Brain microvascular endothelial cell (primary cell): ENCODE measurements around the gene BEGAIN.
A peak's percentile ranks its signal among the peaks of the same experiment; 100 is the strongest.
"Not testable (repeated sequence)": the region's sequence is repeated elsewhere in the genome, so short reads cannot be mapped to it uniquely, and the experiment has no call there.

Experiments used
- DNase-seq: peaks from one replicate; pipeline ENCODE4 v3.0.0-alpha.2; 2020
- H3K27ac ChIP-seq: fragments of 250-450 bp; sonication (Bioruptor Pico); 2 replicates; pipeline ENCODE4 v1.5.1; 2020; ENCODE audit warnings: mild to moderate bottlenecking, moderate library complexity
- H3K27me3 ChIP-seq: fragments of 250-450 bp; sonication (Bioruptor Pico); replicated peaks from 2 replicates; pipeline ENCODE4 v1.5.1; 2020; ENCODE audit warnings: mild to moderate bottlenecking
- H3K36me3 ChIP-seq: fragments of 250-450 bp; sonication (Bioruptor Pico); replicated peaks from 2 replicates; pipeline ENCODE4 v1.5.1; 2020; ENCODE audit warnings: mild to moderate bottlenecking
- H3K4me3 ChIP-seq: 2 replicates; pipeline ENCODE4 v1.5.1; 2011; ENCODE audit warnings: low read depth, mild to moderate bottlenecking, control low read depth, low read length, moderate library complexity
- in situ Hi-C: cut with HindIII; loops from 2 replicates; pipeline ENCODE4 v1.10.0; 2017; ENCODE audit warnings: low sequenced_read_pairs, low pct_ligation_motif_present
- TF ChIP-seq, protein P1 (sequence below): IDR thresholded peaks from 2 replicates; pipeline ENCODE4 v1.5.1; 2011; ENCODE audit warnings: low read depth, mild to moderate bottlenecking, moderate library complexity, low read length, control low read depth, inconsistent platforms; ENCODE audit errors: missing control alignments

The BEGAIN gene

DNA sequence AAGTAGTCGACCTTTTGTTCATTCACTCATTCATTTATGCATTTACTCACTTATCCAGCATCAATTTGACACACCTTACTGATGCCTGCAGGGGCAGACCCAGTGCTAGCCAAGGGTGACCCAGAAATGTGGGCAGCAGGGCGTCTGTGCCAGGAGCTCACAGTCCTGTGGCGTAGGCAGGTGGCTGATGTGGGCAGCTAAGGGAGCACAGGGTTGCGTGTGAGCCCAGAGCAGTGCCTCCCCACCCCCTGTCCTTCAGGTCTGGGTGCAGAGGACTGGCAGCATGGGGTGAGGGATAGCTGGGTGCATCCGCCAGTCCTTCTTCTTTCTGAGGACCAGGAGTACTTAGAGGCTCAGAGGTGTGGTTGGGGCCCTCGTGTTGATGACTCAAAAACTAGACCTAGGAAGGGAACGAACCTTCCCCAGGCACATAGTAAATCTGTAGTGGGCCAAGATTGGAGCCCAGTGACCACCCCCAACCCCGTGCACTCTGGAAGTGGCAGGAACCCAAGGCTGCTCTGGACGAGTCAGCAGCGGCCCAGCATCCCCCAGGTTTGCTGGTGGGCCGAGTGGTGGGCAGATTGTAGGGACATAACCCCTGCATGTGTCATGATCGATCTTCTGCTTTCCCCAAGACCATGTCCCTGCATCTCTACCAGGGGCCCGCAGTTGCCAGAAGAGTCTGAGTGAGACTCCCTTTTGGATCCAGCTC, 63.9 kb downstream of the BEGAIN start:
- DNase-seq, result no peak
- Histone ChIP-seq H3K4me3 (no peak overlapping the region), H3K36me3 (peaks cover 3% of the 10 kb centered on the region), H3K27ac (no peak overlapping the region), H3K27me3 (no peaks in the 10 kb centered on the region)
- TF ChIP-seq, protein P1, sequence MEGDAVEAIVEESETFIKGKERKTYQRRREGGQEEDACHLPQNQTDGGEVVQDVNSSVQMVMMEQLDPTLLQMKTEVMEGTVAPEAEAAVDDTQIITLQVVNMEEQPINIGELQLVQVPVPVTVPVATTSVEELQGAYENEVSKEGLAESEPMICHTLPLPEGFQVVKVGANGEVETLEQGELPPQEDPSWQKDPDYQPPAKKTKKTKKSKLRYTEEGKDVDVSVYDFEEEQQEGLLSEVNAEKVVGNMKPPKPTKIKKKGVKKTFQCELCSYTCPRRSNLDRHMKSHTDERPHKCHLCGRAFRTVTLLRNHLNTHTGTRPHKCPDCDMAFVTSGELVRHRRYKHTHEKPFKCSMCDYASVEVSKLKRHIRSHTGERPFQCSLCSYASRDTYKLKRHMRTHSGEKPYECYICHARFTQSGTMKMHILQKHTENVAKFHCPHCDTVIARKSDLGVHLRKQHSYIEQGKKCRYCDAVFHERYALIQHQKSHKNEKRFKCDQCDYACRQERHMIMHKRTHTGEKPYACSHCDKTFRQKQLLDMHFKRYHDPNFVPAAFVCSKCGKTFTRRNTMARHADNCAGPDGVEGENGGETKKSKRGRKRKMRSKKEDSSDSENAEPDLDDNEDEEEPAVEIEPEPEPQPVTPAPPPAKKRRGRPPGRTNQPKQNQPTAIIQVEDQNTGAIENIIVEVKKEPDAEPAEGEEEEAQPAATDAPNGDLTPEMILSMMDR, result no peak
- in situ Hi-C loops, result no loop called here

DNA sequence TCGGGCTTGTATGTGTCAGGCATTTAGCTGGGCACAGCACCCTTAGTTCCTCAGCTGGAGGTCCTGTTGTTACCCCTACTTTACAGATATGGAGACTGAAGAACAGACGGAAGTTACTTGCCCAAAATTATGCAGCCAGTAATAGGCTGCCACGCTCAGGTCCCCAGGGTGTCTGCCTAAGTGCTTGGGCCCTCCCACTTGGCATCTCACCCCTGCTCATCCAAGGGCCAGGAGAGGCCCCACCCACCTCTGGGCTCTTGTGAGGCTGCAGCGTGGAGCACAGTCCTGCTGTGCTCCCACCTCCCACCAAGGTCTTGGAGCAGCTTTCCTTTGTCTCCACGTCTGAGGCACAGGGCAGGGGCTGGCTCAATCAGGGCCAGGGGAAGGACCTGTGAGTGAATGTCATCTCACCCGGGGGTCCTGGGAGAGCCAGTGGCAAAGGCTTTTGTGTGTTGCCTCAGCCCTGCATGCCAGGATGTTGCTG, 64.6 kb downstream of the BEGAIN start:
- no peak overlapping the region for H3K27ac ChIP-seq
- in situ Hi-C loops, result no loop called here
- H3K27me3 ChIP-seq, result no peaks in the 10 kb centered on the region
- H3K36me3 ChIP-seq, result peaks cover 3% of the 10 kb centered on the region
- H3K4me3 ChIP-seq, result no peak overlapping the region
- DNase-seq, result no peak
- TF ChIP-seq, protein P1, result no peak

GRCh38 chr14:100506053-100506452, 81.2 kb downstream of the BEGAIN start:
- in situ Hi-C loops, H3K4me3 ChIP-seq, H3K36me3 ChIP-seq, H3K27me3 ChIP-seq, H3K27ac ChIP-seq, DNase-seq: not testable (repeated sequence)

DNA sequence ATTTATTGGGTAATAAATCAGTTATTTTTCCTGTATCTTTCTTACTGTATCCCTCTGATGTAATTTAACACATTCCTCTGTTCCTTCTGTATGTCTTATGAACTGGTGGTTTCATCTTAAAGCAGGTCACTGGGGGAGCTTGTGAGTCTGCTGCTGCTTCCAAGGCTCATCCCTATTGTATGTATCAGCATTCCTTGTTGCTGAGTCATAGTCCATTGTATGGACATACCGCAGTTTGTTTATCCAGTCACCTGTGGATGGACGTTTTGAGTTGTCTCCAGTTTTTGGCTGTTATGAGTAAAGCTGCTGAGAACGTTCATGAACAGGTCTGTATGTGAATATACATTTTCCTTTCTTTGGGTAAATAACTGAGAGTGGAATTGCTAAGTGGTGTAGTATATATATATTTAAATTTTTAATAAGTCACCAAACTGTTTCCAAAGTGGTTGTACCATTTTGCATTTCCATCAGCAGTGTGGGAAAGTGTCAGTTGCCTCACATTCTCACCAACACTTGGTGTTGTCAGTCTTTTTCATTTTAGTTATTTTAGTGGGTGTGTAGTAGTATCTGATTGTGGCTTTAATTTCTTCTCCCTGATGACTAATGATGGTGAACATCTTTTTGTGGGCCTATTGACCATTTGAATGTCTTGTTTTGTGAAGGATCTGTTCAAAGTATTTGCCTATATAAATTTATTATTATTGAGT, 82.7 kb downstream of the BEGAIN start:
- Histone ChIP-seq H3K27ac (no peak overlapping the region), H3K4me3 (no peak overlapping the region), H3K36me3 (no peaks in the 10 kb centered on the region), H3K27me3 (no peaks in the 10 kb centered on the region)
- DNase-seq, result peak; percentile 18
- in situ Hi-C loops, result no loop called here
- TF ChIP-seq, protein P1, result no peak

GRCh38 chr14:100503251-100503650, 84.0 kb downstream of the BEGAIN start:
- Histone ChIP-seq H3K27me3 (no peaks in the 10 kb centered on the region), H3K4me3 (no peak overlapping the region), H3K36me3 (no peaks in the 10 kb centered on the region), H3K27ac (no peak overlapping the region)
- TF ChIP-seq, protein P1, result no peak
- in situ Hi-C loops, result no loop called here
- no peak for DNase-seq

- TF ChIP-seq, protein P1, result no peak
- DNase-seq, result no peak
Measured at GRCh38 chr14:100502622-100503220, 84.5 kb downstream of the BEGAIN start.

More at GRCh38 chr14:100502622-100503220, 84.5 kb downstream of the BEGAIN start:
- in situ Hi-C loops, result no loop called here
- no peaks in the 10 kb centered on the region for H3K27me3 ChIP-seq
- no peak overlapping the region for H3K27ac ChIP-seq
- no peak overlapping the region for H3K4me3 ChIP-seq
- no peaks in the 10 kb centered on the region for H3K36me3 ChIP-seq
